C4-2B (cell line): ENCODE data around the gene SPACA6.

Source experiments
- H3K27ac ChIP-seq: fragments of 450-650 bp; 2 replicates; pipeline ENCODE4 v1.5.1; 2017
- ZFX ChIP-seq: fragments of 450-650 bp; IDR thresholded peaks from 2 replicates; pipeline ENCODE4 v1.6.1; 2017
- TF ChIP-seq, protein P1 (sequence below): fragments of 450-650 bp; conservative IDR thresholded peaks from 2 replicates; pipeline ENCODE4 v1.5.1; 2017; ENCODE audit warnings: mild to moderate bottlenecking

Gene SPACA6

DNA sequence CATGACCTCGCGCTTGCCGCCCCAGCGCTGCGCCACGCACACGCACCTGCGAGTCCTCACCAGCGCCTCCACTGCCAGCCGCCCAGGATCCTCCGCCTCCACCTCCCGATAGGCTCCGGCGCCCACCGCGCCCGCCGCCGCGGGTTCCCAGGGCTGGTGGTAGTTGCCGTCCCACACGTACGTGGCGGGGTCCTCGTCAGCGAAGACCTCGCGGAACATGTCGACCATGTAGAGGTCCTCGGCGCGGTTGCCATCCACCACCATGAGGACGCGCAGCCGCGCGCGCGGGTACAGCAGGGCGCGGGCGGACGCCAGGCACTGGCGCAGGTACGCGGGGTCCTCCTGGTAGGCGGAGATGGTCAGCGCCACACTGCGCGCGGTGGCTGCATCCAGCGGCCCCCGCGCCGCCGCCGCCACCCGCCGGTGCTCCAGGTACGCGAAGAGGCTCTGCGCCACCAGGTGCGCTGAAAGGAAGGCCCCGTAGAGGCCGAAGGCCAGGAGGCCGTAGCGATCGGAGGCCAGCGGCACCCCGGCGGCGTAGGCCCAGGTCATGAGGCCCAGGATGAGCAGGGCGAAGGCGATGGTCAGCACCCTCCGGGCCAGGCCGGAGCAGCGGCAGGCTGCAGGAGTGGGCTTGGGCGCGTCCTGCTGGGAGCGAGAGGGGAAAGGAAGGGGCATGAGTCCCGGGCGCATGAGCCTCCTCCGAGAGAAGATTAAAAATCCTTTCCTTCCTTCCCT, 26.3 kb downstream of the SPACA6 start:
- no peak for TF ChIP-seq ZFX
- TF ChIP-seq, protein P1, sequence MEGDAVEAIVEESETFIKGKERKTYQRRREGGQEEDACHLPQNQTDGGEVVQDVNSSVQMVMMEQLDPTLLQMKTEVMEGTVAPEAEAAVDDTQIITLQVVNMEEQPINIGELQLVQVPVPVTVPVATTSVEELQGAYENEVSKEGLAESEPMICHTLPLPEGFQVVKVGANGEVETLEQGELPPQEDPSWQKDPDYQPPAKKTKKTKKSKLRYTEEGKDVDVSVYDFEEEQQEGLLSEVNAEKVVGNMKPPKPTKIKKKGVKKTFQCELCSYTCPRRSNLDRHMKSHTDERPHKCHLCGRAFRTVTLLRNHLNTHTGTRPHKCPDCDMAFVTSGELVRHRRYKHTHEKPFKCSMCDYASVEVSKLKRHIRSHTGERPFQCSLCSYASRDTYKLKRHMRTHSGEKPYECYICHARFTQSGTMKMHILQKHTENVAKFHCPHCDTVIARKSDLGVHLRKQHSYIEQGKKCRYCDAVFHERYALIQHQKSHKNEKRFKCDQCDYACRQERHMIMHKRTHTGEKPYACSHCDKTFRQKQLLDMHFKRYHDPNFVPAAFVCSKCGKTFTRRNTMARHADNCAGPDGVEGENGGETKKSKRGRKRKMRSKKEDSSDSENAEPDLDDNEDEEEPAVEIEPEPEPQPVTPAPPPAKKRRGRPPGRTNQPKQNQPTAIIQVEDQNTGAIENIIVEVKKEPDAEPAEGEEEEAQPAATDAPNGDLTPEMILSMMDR, result no peak
- no peak overlapping the region for H3K27ac ChIP-seq

DNA sequence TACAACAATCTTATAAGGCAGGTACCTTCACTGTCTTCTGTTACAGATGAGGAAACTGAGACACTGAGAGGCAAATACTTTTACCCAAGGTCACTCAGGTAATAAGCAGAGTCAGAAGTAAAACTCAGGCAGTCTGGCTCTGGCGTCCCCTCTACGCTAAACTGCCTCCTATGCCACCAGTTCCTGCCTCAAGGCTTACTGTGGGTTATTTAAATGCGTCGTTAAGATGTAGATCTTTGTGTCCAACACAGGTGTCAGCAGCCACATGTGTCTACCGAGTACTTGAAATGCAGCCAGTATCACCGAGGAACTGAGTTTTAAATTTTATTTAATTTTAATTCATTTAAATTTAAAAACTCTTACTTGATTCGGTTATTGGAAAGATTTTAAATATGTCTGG, 28.8 kb downstream of the SPACA6 start:
- H3K27ac ChIP-seq, result no peak overlapping the region
- TF ChIP-seq, protein P1, result no peak
- no peak for TF ChIP-seq ZFX

DNA sequence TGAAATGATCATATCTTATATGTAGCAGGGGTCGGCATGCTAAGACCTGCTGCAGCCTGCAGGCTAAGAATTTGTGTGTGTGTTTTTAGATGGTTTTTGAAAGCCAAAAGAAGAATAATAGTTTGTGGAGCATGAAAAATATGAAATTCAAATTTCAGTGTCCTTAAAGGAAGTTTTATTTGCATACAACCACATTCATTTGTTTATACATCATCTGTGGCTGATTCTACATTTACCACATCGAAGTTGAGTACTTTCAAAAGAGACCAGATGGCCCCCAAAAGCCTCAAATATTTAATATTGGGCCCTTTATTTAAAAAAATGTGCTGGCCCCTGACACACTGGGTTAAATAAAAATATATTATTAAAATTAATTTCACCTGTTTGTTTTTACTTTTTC, 29.4 kb downstream of the SPACA6 start:
- TF ChIP-seq, protein P1, result no peak
- no peak for TF ChIP-seq ZFX
- no peak overlapping the region for H3K27ac ChIP-seq

DNA sequence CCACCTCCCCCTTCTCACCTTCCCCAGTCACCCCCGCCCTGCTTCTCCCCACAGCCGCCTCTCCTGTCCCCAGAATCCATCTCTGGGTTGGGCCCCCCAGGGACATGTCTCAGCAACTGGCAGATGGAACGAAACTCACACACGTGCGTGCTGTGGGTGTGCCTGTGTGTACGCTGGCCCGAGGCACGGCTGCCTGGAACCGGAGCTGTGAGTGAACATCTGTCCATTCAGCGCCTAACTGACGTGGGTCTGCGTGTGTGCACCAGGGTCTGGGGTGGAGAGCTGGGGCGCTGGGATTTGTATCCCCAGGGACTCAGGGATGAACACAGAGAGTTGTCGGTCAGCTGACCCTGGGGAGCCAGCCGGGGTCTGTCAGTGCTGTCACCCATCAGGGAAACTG, 31.4 kb downstream of the SPACA6 start:
- TF ChIP-seq, protein P1, result no peak
- TF ChIP-seq ZFX, result no peak
- no peak overlapping the region for H3K27ac ChIP-seq

DNA sequence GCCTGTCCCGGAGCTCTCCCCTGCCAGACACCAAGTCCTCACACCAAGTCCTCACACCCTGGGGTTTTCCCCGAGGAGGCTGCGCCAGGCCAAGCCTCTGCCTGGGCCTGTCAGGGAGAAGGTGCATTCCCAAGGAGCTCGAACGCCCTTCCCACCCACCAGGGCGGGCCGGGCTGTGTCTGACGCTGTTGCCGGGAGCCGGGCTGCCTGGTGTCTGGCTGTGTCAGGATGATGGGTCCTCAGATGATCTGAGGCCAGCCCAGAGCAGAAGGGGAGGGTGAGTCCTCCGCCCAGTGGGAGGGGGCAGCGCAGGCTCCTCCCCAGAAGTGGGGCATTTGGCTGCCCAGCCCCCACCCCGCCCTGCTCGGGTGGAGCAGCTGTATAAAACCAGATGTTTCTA, 32.9 kb downstream of the SPACA6 start:
- H3K27ac ChIP-seq, result no peak overlapping the region
- TF ChIP-seq, protein P1, result no peak
- TF ChIP-seq ZFX, result no peak

DNA sequence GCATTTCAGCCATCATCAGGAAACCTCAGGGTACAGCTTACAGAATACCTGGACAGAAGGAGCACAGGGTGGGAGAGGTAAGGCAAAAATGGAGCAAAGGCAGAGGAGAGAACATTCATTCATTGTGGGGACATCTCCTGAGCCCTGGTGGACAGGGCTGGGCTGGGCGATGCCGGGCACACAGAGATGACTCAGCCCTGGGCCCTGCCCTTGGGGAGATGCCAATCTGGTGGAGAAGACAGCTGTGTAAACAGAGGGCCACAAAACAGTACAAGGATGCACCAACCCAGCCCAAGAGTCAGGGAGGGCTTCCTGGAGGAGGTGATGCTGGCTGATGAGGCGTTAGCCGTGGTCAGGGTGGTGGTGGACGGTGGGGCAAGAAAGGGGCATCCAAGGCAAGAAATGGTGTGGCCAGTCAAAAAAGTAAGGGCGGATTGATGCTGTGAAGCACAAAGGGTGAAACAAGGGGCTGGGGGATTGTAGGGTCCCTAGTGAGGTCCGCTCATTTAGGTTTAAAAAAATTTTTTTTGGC, 34.3 kb downstream of the SPACA6 start:
- no peak overlapping the region for H3K27ac ChIP-seq

DNA sequence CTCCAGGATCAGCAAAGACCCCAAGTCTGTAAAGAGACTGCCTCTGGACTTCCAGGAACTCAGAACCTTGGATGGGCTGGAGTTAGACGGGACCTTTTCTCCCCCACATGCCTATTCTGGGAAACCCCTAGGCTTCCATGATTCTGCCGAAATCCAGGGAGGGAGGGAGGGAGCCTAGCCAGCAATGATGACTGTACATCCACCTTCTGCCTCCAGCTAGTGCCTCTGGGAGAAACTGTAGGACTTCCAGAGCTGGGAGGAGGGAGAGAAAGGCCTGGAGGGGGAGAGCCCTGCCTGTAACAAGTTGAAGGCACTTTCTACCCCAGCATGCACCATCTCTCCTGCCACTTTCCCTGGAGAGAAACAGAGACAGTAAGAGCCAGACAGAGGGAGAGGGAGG, 36.7 kb downstream of the SPACA6 start:
- no peak overlapping the region for H3K27ac ChIP-seq
- TF ChIP-seq ZFX, result no peak
- TF ChIP-seq, protein P1, result no peak

More for the DNA sequence above, 34.3 kb downstream of the SPACA6 start:
- TF ChIP-seq ZFX, result no peak
- TF ChIP-seq, protein P1, result no peak
